Stimulated activated CD4-positive, alpha-beta T cell treated with anti-CD3 and anti-CD28 coated beads, Interleukin-15, amount 100 ng/mL, for 48 hours (primary cell): ENCODE data around the gene ZNF467.

ENCODE experiments used
- DNase-seq, 2 donors: peaks; one replicate each; pipeline ENCODE4 v3.0.0-alpha.2; 2020; ENCODE audit warnings: low read depth in 2 of 2

Gene ZNF467

DNA sequence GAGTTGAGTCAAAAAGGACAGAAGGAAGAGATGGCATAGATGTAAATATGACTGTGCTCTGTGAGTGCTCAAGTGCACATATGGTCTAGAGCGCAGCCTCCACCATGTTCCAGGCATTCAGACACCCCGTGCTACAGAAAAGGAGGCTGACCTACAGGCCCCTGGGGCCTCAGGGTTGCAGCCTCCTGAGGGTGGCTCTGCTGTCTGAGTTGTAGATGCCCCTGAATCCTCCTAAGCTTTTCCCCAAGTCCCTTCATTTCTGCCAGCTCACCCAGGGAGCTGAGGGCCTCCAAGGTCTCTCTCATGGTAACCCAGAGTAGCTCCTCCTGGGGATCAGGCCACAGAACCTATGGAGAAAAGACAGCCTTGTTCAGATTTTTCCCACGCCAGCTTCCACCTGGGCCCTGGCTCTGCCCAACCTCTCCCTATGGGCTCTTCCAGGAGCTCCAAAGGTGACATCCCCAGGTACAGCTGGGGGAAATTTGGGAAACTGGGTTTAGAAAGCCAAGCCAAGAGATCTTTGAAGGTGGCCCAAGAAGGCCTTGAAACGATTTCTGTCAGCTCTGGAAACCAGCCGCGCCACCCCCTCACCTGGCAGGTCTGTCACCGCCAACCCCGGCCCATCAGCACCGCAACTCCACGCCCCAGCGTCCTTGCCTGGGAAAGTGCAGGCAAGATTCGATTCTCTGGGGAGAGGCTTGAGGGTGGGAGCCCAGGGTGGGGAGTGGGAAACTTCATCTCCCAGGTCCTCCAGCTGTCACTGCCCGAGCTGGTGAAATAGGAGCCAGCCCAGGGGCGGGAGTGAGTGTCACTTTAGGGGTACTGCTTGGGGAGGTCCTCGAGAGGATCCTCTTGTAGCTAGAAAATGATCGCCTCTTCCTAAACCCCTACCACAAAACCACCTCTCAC is 2.4 kb downstream of the ZNF467 start:
- DNase-seq: no peak

GRCh38 chr7:149769915-149770314 is 3.5 kb downstream of the ZNF467 start:
- no peak for DNase-seq

DNA sequence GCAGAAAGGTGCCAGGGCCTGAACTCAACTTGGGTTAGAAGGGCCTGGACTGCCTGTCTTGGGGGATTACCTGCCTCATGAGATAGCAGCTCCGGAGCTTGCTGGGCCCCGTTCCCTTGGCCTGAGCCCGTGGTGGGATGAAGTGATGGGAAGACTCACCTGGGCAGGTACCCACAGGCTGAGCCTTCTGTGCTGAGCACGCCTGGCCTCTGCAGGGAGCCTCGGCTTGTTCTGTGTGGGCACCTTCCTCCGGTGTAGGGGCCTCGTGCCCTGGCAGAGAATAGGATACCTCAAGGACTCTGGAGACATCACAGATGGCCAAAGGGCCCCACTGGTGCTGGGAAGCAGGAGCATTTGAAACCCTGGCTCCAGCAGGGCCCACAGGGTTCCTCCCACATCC is 4.5 kb downstream of the ZNF467 start:
- no peak for DNase-seq

- DNase-seq: no peak
These were observed 6.3 kb downstream of the ZNF467 start for GRCh38 chr7:149767068-149767467.

- DNase-seq: no peak
These were observed 7.2 kb downstream of the ZNF467 start for GRCh38 chr7:149766135-149766675.

DNA sequence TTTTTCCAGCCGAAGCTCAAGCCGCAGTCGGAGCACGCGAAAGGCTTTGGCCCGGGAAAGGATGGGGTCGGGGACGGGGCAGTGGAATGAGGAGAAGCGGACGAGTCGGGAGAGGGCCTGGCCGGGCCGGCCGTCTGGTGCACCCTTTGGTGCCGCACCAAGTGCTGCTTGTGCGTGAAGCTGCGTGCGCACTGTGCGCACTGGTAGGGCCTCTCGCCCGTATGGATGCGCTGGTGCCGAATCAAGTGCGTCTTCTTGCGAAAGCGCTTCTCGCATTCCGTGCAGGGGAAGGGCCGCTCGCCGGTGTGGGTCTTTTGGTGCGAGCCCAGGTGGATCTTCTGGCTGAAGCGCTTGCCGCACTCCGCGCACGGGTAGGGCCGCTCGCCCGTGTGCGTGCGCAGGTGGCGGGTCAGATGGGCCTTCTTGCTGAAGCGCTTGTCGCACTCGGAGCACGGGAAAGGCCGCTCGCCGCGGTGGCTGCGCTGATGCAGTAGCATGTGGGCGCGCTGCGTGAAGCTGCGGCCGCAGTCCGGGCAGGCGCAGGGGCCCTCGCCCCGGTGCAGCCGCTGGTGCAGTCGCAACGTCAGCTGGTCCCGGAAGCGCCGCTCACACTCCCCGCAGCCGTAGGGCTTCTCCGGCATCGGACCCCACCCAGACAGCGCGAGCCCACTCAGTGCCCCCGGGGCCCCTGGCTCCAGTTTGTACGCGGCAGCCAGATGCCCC is 7.8 kb downstream of the ZNF467 start:
- DNase-seq: no peak

DNA sequence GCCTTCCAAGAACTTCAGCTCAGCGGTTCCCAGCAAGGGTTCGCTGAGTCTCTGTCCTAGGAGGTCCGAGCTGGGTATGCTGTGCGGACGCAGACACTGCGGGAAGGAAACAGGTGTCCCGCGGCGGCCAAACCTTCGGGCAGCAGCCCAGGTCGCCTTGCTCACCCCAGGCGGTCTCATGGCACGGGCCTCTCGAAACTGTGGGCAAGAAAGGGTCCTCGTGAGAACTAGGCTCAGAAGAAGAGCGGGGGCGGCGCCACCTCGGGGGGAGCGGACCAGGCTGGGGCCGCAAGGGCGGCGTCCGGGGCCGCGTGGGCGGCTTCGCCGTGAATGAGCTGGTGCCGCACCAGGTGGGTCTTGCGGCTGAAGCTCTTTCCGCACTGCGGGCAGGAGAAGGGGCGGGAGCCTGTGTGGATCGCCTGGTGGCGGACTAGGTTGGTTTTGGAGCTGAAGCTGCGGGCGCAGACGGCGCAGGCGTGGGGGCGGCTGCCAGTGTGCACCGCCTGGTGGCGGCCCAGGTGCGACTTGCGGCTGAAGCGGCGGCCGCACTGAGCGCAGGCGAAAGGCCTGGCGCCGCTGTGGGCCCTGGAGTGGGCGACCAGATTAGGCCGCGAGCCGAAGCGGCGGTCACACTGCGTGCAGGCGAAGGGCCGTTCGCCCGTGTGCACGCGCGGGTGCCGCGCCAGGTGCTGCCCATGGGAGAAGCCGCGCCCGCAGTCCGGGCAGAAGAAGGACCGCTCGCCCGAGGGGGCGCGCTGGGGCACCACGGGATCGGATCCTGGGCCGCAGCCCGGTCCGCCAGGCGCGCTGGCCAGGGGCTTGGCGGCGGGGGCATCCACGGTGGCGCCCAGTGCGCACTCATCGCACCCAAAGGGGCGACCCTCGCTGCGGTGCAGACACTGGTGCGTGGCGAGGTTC is 8.6 kb downstream of the ZNF467 start:
- no peak for DNase-seq

DNA sequence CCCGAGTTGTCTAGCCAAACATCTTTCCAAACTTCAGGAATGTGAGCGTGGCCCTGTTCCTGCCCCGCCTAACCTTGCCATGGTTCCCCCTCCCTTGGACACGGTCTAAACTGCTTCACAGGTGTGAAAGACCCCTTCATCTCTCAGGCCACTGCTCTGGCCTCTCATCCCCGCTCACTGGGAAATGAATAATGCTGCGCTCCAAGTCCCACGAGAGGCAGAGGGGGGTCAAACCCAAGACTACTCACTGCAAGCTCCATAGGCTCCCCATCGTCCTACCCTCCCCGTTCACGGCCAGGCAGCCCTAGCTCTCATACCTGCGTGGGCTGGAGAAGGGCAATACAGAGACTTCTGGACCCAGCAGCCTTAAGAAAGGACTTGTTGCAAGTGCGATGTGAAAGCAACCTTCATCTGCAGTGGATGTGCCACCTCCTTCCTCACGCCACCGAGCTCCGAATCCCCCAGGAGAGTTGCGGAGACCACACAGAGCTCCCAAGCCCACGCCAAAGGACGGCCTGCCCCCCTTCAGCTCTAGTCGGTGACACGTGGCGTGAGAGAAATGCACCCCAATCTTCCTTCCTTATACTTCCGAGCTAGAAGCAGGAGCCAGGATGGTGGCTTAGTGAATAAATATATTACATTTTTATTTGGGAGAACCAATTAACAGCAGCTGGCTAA is 9.7 kb downstream of the ZNF467 start:
- DNase-seq: no peak

GRCh38 chr7:149762610-149763009 is 10.8 kb downstream of the ZNF467 start:
- no peak for DNase-seq

- no peak for DNase-seq
These were observed 11.3 kb downstream of the ZNF467 start for GRCh38 chr7:149762089-149762488.

- no peak for DNase-seq
These were observed 12.1 kb downstream of the ZNF467 start for GRCh38 chr7:149761307-149761706.

DNA sequence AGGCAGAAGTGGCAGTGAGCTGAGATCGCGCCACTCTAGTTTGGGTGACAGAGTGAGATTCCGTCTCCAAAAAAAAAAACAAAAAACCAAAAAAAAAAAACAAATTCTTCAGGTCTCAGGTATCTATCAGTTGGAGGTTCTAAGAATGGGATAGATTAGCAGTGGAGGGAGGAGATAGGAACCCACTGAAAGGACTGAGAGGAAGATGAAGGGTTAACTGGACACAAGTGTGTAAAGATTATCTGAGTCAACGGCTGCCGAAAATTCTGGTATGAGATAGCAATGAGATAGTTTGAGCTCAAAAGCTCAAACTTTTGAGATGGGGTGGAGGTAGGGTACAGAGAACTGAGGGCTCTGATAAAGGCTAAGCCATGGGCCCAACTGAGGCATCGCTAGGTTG is 12.8 kb downstream of the ZNF467 start:
- no peak for DNase-seq

DNA sequence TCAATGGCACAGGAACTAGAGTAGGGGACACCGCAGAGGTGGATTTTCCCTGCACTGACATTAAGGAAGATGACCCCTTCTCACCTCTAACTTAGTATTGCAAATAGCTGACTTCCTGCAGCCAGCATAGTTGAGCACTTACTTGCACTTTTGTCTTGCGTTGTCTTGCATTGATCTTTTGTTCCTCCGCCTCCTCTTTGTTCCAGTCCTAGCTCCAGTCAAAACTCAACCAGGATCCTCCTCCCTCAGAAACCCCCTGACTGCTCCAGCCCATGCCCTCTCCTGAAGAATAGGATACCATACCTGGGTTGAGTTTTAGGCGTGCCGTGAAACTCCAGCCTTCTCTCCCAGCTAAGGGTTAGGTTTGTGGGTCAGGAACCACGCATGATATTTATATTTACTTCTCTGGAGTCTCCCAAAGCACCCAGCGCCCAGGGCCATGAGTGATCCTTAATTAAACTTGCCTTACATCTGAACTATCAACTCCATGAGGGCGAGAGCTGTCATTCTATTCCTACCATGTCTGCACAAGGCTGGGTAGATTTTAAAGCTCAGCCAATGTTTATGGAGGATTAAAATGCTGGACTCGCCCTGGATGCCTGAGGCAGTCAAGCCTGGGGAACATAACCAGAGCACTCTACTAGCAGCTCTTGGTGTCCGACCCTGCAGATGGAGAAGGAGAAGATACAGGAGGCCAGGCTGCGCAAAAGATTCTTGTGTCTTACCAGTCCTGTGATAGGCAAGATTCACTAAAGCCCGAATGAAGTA is 14.1 kb downstream of the ZNF467 start:
- DNase-seq: no peak

GRCh38 chr7:149753375-149754233 is 19.8 kb downstream of the ZNF467 start:
- no peak for DNase-seq

GRCh38 chr7:149752646-149753045 is 20.7 kb downstream of the ZNF467 start:
- no peak for DNase-seq

GRCh38 chr7:149751043-149751775 is 22.2 kb downstream of the ZNF467 start:
- DNase-seq: no peak

GRCh38 chr7:149750122-149750845 is 23.1 kb downstream of the ZNF467 start:
- no peak for DNase-seq
